ENCODE measurements around the gene TRIM45.

Gene TRIM45

GRCh38 chr1:117150316-117150715 is 28.8 kb upstream of the TRIM45 start:
- Histone ChIP-seq H3K4me1 (ENCODE audit: low read depth, poor library complexity, severe bottlenecking) (no peaks in the 10 kb centered on the region), H3K27me3 (ENCODE audit: insufficient read depth, low read depth) (no peaks in the 10 kb centered on the region), H3K4me3 (IDR thresholded peaks at IDR 0.05; ENCODE audit: insufficient read depth, low read depth, low read length) (no peak overlapping the region), H3K36me3 (ENCODE audit: insufficient read depth) (no peaks in the 10 kb centered on the region), H3K9ac (no peak overlapping the region), H3K4me2 (no peak overlapping the region), H3K27ac (no peak overlapping the region), H4K20me1 (ENCODE audit: insufficient read depth) (no peaks in the 10 kb centered on the region), H3K79me2 (ENCODE audit: insufficient read depth, low read depth) (no peaks in the 10 kb centered on the region), H2AFZ (ENCODE audit: low read depth) (no peak overlapping the region)
- TF ChIP-seq CTCF (conservative IDR thresholded peaks at IDR 0.05; ENCODE audit: low read depth, low read length), result no peak

- Histone ChIP-seq H3K4me2 (no peak overlapping the region), H3K27ac (no peak overlapping the region), H3K9ac (no peak overlapping the region), H3K36me3 (ENCODE audit: insufficient read depth) (no peaks in the 10 kb centered on the region), H3K79me2 (ENCODE audit: insufficient read depth, low read depth) (no peaks in the 10 kb centered on the region), H3K4me1 (ENCODE audit: low read depth, poor library complexity, severe bottlenecking) (no peaks in the 10 kb centered on the region), H3K27me3 (ENCODE audit: insufficient read depth, low read depth) (no peaks in the 10 kb centered on the region), H2AFZ (ENCODE audit: low read depth) (no peak overlapping the region), H3K4me3 (IDR thresholded peaks at IDR 0.05; ENCODE audit: insufficient read depth, low read depth, low read length) (no peak overlapping the region), H4K20me1 (ENCODE audit: insufficient read depth) (no peaks in the 10 kb centered on the region)
- TF ChIP-seq CTCF (conservative IDR thresholded peaks at IDR 0.05; ENCODE audit: low read depth, low read length), result no peak
Observed at GRCh38 chr1:117147856-117148588, 26.5 kb upstream of the TRIM45 start.

GRCh38 chr1:117147341-117147831 is 25.8 kb upstream of the TRIM45 start:
- Histone ChIP-seq H3K27ac (no peak overlapping the region), H3K79me2 (ENCODE audit: insufficient read depth, low read depth) (no peaks in the 10 kb centered on the region), H3K4me1 (ENCODE audit: low read depth, poor library complexity, severe bottlenecking) (no peaks in the 10 kb centered on the region), H3K4me3 (IDR thresholded peaks at IDR 0.05; ENCODE audit: insufficient read depth, low read depth, low read length) (no peak overlapping the region), H3K27me3 (ENCODE audit: insufficient read depth, low read depth) (no peaks in the 10 kb centered on the region), H4K20me1 (ENCODE audit: insufficient read depth) (no peaks in the 10 kb centered on the region), H3K9ac (no peak overlapping the region), H3K36me3 (ENCODE audit: insufficient read depth) (no peaks in the 10 kb centered on the region), H3K4me2 (no peak overlapping the region), H2AFZ (ENCODE audit: low read depth) (no peak overlapping the region)
- TF ChIP-seq CTCF (conservative IDR thresholded peaks at IDR 0.05; ENCODE audit: low read depth, low read length), result no peak

GRCh38 chr1:117146575-117147340 is 25.2 kb upstream of the TRIM45 start:
- Histone ChIP-seq H3K4me1 (ENCODE audit: low read depth, poor library complexity, severe bottlenecking) (no peaks in the 10 kb centered on the region), H3K27me3 (ENCODE audit: insufficient read depth, low read depth) (no peaks in the 10 kb centered on the region), H3K4me3 (IDR thresholded peaks at IDR 0.05; ENCODE audit: insufficient read depth, low read depth, low read length) (no peak overlapping the region), H3K27ac (no peak overlapping the region), H2AFZ (ENCODE audit: low read depth) (no peak overlapping the region), H4K20me1 (ENCODE audit: insufficient read depth) (no peaks in the 10 kb centered on the region), H3K79me2 (ENCODE audit: insufficient read depth, low read depth) (no peaks in the 10 kb centered on the region), H3K4me2 (no peak overlapping the region), H3K9ac (no peak overlapping the region), H3K36me3 (ENCODE audit: insufficient read depth) (no peaks in the 10 kb centered on the region)
- TF ChIP-seq CTCF (conservative IDR thresholded peaks at IDR 0.05; ENCODE audit: low read depth, low read length), result no peak
